HT-29 (cell line): Measurements from ENCODE around the gene PTPRN2. TPM values are rescaled to one million over a fixed set of nuclear protein-coding genes. Genes with fewer than 3 reads are reported as not detected.

Experiments
- DNase-seq: peaks from one replicate; pipeline ENCODE4 v3.0.0-alpha.2; 2015; ENCODE audit warnings: low spot score
- total RNA-seq: library from RNA; depleted of rRNA; stranded (reverse); fragments of >200 nt; shearing (Covaris generic); gene quantifications from 2 replicates; pipeline ENCODE4 v1.2.3, GENCODE V29; 2014

Gene PTPRN2
- total RNA-seq, 1 experiment from 2014 or later = 1.7 TPM

- no peak for DNase-seq
These were observed 694.0 kb downstream of the PTPRN2 start for GRCh38 chr7:157893535-157894044.

DNA sequence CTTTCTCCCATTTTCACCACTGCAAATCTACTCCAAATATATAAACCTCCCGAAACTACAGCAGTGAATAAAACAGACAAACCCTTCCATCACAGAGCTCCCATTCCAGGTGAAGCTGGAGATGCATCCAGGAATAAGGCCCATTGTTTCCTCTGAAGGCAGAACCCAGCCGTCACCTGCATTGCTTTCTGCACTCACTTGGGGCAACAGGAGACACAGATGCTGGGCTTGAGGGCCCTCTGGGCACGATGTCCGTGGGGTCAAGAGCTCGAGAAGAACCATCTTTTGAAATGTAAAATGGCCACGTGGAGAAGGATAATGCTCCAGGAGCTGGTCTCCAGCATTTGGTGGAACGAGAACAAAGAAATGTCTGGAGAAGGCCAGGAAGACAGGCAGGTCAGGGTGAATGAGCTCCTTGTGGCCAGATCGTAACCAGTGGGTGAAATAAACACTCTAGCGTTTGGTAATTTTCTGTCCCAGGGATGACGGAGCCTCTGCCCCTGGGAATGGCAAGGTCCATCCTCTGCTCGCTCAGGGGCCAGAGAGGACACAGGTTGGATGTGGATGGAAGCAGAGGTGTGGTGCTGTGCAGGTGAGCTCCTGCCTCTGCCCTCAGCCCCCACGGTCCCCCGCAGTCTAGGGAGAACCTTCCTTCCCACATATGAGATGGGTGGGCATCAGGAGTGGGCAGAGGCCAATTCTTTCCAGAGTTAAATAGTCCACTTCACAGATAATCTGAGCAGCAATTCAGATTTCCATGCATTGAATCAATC, 694.7 kb downstream of the PTPRN2 start:
- DNase-seq = no peak

GRCh38 chr7:157890921-157891401, 696.7 kb downstream of the PTPRN2 start:
- DNase-seq = no peak

DNA sequence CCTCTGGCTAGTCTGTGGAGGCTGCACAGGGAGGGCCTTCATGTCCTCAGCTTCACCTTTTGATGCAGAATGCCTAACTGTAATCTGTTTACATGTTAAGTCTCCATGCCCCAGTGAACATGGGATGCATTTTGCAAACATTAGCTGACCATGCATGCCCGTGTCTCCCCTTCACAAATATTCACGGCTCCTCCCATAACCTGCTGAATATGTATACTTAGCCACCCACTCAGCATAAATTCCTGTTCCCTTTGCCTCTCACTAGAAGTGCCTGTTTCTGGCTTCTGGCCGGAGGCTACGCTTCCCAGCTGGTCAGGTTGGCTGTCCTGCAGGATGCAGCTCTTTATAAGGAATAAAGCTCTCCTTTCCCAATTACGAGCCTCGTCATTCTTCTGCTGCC, 698.1 kb downstream of the PTPRN2 start:
- no peak for DNase-seq

GRCh38 chr7:157888579-157888978, 699.0 kb downstream of the PTPRN2 start:
- no peak for DNase-seq

DNA sequence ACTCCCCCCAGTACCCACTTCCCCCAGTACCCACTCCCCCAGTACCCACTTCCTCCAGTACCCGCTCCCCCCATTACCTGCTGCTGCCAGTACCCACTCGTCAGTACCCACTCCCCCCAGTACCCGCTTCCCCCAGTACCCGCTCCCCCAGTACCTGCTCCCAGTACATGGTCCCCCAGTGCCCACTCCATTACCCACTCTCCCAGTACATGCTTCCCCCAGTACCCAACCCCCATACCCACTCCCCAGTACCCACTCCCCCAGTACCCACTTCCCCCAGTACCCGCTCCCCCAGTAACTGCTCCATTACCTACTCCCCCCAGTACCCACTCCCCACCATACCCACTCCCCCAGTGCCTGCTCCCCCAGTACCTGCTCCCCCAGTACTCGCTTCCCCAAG, 700.2 kb downstream of the PTPRN2 start:
- no peak for DNase-seq

DNA sequence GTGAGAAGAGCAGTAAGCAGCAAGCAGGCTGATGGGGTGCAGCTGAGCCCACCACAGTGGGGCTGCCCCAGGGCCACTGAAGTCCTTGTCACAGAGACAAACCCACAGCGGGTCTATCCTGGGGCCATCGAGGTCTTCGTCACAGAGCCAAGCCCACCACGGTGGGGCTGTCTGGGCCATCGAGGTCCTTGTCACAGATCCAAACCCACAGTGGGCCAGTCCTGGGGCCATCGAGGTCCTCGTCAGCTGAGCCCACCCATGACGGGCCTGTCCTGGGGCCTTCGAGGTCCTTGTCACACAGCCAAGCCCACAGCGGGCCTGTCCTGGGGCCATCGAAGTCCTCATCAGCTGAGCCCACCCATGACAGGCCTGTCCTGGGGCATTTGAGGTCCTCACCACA, 700.9 kb downstream of the PTPRN2 start:
- DNase-seq = no peak

- no peak for DNase-seq
These were observed 701.4 kb downstream of the PTPRN2 start for GRCh38 chr7:157886266-157886665.

DNA sequence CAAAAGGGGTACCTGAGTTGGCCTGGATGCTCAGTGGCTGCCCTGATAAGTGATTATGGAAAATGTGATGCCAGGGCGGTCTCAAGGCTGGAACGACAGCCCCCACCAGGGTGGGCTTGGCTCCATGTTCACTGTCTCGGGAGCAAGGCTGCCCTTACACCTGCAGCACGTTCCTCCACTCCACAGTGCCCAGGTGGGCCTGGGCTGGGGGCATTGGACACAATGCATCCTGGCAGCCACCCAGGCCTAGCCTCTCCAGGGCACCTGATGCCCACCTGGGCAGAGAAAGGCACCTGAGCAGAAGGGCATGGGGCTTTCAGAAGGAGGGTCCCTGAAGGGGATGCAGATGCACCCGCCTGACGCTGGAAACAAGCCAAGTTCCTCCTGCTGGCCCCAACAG, 702.5 kb downstream of the PTPRN2 start:
- DNase-seq = no peak

- DNase-seq = no peak
These were observed 703.1 kb downstream of the PTPRN2 start for GRCh38 chr7:157884461-157885062.

DNA sequence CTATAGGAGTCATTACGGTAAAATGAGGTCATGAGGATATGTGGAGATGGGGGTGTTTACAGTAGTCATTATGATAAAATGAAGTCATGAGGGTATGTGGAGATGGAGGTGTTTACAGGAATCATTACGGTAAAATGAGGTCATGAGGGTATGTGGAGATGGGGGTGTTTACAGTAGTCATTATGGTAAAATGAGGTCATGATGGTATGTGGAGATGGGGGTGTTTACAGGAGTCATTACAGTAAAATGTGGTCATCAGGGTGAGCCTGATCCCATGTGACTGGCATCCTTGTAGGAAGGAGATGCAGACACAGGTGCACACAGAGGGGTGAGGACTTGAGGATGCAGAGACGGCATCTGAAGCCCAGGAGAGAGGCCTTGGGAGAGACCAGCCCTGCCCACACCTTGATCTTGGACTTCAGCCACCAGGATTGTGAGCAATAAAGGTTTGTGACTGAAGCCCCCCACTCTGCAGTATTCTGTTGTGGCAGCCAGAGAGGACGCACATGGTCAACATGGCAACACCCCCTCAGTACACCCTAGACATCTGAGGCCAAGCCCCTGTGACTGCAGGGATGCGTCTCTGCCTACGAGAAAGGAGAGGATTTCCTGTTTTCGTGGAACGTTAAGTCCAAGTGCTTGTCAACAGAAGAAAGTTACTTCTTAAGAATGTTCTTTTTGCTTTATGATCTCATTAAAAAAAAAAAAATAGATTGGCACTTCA, 706.4 kb downstream of the PTPRN2 start:
- DNase-seq = no peak

GRCh38 chr7:157879391-157879790, 708.2 kb downstream of the PTPRN2 start:
- DNase-seq = no peak

DNA sequence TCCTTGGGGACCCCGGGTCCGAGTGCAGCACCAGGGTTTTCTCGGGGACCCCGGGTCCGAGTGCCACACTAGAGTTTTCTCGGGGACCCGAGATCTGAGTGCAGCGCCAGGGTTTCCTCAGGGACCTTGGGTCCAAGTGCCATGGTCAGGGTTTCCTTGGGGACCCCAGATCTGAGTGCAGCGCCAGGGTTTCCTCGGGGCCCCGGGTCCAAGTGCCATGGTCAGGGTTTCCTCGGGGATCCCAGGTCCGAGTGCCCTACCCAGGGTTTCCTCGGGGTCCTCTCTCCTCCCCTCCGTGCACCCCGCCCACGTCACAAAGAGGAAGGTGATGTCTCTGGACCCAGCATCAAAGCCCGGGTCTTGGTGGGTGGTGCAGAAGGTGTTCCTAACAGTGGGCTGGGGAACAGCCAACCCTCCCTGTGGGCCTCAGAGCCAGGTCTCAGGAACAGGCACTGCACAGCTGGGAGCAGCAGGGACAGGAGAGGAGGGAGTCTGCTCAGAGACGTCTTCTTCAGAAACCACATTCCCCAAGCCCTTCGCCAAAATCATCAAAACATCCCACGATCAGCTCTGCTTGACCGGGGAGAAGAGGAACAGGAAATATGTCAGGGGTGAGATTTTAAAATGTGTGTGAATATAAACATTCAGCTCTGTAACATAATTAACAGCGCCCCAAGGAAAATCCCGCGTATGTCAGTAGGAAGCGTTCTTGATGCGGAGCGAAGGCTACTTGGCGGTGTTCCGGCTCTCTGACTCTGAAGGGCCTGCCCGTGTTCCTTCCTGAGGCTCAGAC, 710.1 kb downstream of the PTPRN2 start:
- DNase-seq = no peak

GRCh38 chr7:157876469-157877285, 710.9 kb downstream of the PTPRN2 start:
- DNase-seq = no peak

GRCh38 chr7:157875230-157876179, 712.1 kb downstream of the PTPRN2 start:
- DNase-seq = peak; percentile 25

DNA sequence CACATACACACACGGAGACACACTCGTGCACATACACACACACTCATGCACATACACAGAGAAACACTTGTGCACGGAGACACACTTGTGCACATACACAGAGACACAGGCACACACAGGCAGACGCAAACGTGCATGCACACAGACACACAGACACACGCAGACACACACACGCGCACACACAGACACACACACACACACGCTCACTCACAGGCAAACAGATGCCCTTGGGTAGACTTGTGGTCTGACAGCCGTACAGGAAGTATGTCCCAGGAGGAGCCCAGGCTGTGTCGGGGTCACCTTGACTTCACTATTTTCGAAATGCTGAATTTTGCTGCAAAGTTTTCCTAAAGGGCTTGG, 712.8 kb downstream of the PTPRN2 start:
- DNase-seq = no peak

DNA sequence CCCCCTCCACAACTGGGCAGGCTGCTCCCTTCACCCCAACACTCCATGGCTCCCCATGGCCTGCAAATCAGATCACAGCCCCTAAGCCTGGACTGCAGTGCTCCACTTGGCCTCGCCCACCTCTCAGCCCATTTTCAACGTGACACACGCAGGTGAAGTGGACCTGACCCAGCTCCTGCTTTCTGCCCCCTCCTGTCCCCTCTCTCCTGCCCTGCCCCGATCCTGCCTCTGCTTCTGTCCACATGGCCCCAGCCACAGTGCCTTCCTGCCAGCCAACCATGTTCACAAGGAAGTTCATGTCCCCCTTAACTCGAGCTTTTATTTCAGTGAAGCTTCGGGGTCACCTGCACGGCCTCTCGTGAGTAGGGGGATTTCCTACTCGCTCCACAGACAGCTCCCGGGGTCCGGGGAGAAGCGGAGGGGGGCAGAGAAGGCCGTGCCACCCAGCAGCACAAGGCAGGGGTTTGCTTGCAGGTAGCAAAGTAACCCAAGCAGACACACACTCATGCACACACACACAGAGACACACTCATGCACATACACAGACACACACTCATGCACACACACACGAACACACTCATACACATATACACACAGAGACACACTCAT, 713.3 kb downstream of the PTPRN2 start:
- no peak for DNase-seq

DNA sequence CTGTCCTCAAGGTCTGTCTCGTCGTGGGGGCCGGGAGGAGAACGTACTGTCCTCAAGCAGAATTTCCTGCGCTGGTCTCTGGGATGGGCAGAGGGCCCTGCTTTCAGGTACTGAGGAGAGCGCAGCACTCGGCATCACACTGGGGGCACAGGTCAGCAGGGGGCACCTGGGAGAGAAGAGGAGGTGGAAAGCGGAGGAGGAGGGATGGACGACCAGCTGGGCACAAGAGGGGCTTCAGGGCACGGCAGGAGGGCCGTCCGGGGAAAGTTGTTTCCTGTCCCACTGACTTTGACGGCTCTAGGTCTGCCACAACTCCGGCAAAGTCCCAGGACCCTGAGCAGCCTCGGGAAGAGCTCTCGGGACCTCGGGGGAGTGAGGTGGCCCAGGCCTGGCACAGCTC, 714.0 kb downstream of the PTPRN2 start:
- no peak for DNase-seq

DNA sequence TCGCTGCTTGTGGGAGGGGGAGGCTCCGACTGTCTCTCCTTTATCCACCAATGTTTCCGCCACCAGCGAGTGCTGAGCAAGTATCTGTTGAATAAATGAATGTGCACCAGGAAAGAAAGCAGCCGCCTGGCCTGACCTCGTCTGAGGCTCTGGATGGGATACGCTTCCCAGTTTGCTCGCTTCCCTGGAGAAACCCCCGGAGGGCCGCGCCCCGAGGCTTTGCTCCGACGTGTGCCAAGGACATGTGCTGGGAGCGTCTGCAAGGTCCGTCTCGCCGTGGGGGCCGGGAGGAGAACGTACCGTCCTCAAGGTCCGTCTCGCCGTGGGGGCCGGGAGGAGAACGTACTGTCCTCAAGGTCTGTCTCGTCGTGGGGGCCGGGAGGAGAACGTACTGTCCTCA, 714.4 kb downstream of the PTPRN2 start:
- DNase-seq = no peak
